Effector memory CD4-positive, alpha-beta T cell (primary cell): Measurements from ENCODE around the gene AKAP1.
A peak's percentile ranks its signal among the peaks of the same experiment; 100 is the strongest.

ENCODE experiments used
- DNase-seq, 3 donors: peaks; one replicate each; pipeline ENCODE4 v3.0.0-alpha.2; 2020
- H3K27ac ChIP-seq: 2 replicates; pipeline ENCODE4 v1.7.0; 2013; ENCODE audit warnings: mild to moderate bottlenecking, low read length, moderate library complexity; ENCODE audit not compliant: insufficient read depth, poor library complexity, severe bottlenecking
- H3K27me3 ChIP-seq: replicated peaks from 2 replicates; pipeline ENCODE4 v1.7.0; 2013; ENCODE audit warnings: mild to moderate bottlenecking, low read length; ENCODE audit not compliant: insufficient read depth, control insufficient read depth, poor library complexity, severe bottlenecking
- H3K36me3 ChIP-seq: 2 replicates; pipeline ENCODE4 v1.7.0; 2013; ENCODE audit warnings: mild to moderate bottlenecking, low read length, moderate library complexity; ENCODE audit not compliant: control insufficient read depth, insufficient read depth
- H3K4me1 ChIP-seq: 2 replicates; pipeline ENCODE4 v1.7.0; 2013; ENCODE audit warnings: low read length, mild to moderate bottlenecking; ENCODE audit not compliant: control insufficient read depth, insufficient read depth, poor library complexity, severe bottlenecking
- H3K4me3 ChIP-seq: 2 replicates; pipeline ENCODE4 v1.7.0; 2013; ENCODE audit warnings: low read length, low read depth, mild to moderate bottlenecking; ENCODE audit not compliant: insufficient read depth, poor library complexity, severe bottlenecking
- H3K9me3 ChIP-seq: 2 replicates; pipeline ENCODE4 v1.7.0; 2013; ENCODE audit warnings: mild to moderate bottlenecking, low read length, moderate library complexity; ENCODE audit not compliant: control insufficient read depth
- total RNA-seq, 3 donors: gene quantifications; one replicate each; lab custom pipeline; 2026; lab: John Stamatoyannopoulos, UW

AKAP1 gene
- total RNA-seq, result 35.4 to 39.8 (median 37.0) reads per million in 3 donors

GRCh38 chr17:57084802-57085447 lies at the start of gene AKAP1:
Gene AKAP1, plus strand, starts transcription at chr17:57085246. Its CDS starts 20,219 bp downstream, at chr17:57105465.
- Histone ChIP-seq H3K4me3 (peak within 1 kb of the TSS; percentile 82), H3K36me3 (no peaks in the 10 kb centered on the region), H3K4me1 (peaks cover 9% of the 10 kb centered on the region), H3K27ac (peak within 1 kb of the TSS; percentile 96), H3K27me3 (no peaks in the 10 kb centered on the region), H3K9me3 (no peaks in the 10 kb centered on the region)
- DNase-seq, result peak; percentile 92 to 94 (median 93)

- Histone ChIP-seq H3K36me3 (no peaks in the 10 kb centered on the region), H3K27ac (no peak overlapping the region), H3K4me3 (no peak overlapping the region), H3K27me3 (no peaks in the 10 kb centered on the region), H3K9me3 (no peaks in the 10 kb centered on the region), H3K4me1 (no peaks in the 10 kb centered on the region)
- no peak for DNase-seq
These were observed 49.0 kb upstream of the AKAP1 start for GRCh38 chr17:57035971-57036481.

- H3K27ac ChIP-seq, result no peak overlapping the region
- no peaks in the 10 kb centered on the region for H3K36me3 ChIP-seq
- H3K27me3 ChIP-seq, result no peaks in the 10 kb centered on the region
- DNase-seq, result no peak
- H3K9me3 ChIP-seq, result no peaks in the 10 kb centered on the region
- H3K4me3 ChIP-seq, result no peak overlapping the region
- no peaks in the 10 kb centered on the region for H3K4me1 ChIP-seq
These were observed 47.6 kb upstream of the AKAP1 start for GRCh38 chr17:57037411-57037810.

GRCh38 chr17:57038486-57038885 lies 46.6 kb upstream of the AKAP1 start:
- Histone ChIP-seq H3K9me3 (no peaks in the 10 kb centered on the region), H3K27ac (no peak overlapping the region), H3K4me3 (no peak overlapping the region), H3K4me1 (no peaks in the 10 kb centered on the region), H3K36me3 (no peaks in the 10 kb centered on the region), H3K27me3 (no peaks in the 10 kb centered on the region)
- DNase-seq, result no peak

- no peak for DNase-seq
- Histone ChIP-seq H3K27me3 (peaks cover 8% of the 10 kb centered on the region), H3K27ac (no peak overlapping the region), H3K4me3 (no peak overlapping the region), H3K9me3 (no peaks in the 10 kb centered on the region), H3K36me3 (no peaks in the 10 kb centered on the region), H3K4me1 (peaks cover 5% of the 10 kb centered on the region)
These were observed 44.5 kb upstream of the AKAP1 start for GRCh38 chr17:57040571-57040970.

GRCh38 chr17:57043276-57043675 lies 41.8 kb upstream of the AKAP1 start:
- peaks cover 15% of the 10 kb centered on the region for H3K4me1 ChIP-seq
- H3K9me3 ChIP-seq, result no peaks in the 10 kb centered on the region
- H3K27me3 ChIP-seq, result peaks cover 24% of the 10 kb centered on the region
- H3K27ac ChIP-seq, result no peak overlapping the region
- no peaks in the 10 kb centered on the region for H3K36me3 ChIP-seq
- no peak overlapping the region for H3K4me3 ChIP-seq
- DNase-seq, result no peak

GRCh38 chr17:57044976-57045867 lies 39.8 kb upstream of the AKAP1 start:
- Histone ChIP-seq H3K27me3 (peaks cover 24% of the 10 kb centered on the region), H3K36me3 (no peaks in the 10 kb centered on the region), H3K27ac (no peak overlapping the region), H3K4me1 (peaks cover 15% of the 10 kb centered on the region), H3K4me3 (peak overlapping the region; percentile 43), H3K9me3 (no peaks in the 10 kb centered on the region)
- no peak for DNase-seq

GRCh38 chr17:57045868-57046704 lies 39.0 kb upstream of the AKAP1 start:
- peak in 1 of 3 donors; percentile 3 for DNase-seq
- H3K4me1 ChIP-seq, result peaks cover 15% of the 10 kb centered on the region
- H3K27ac ChIP-seq, result no peak overlapping the region
- H3K36me3 ChIP-seq, result no peaks in the 10 kb centered on the region
- H3K4me3 ChIP-seq, result peak overlapping the region; percentile 43
- H3K9me3 ChIP-seq, result no peaks in the 10 kb centered on the region
- H3K27me3 ChIP-seq, result peaks cover 24% of the 10 kb centered on the region

GRCh38 chr17:57046749-57047148 lies 38.3 kb upstream of the AKAP1 start:
- Histone ChIP-seq H3K4me3 (no peak overlapping the region), H3K27ac (no peak overlapping the region), H3K9me3 (no peaks in the 10 kb centered on the region), H3K36me3 (no peaks in the 10 kb centered on the region), H3K27me3 (peaks cover 24% of the 10 kb centered on the region), H3K4me1 (peaks cover 15% of the 10 kb centered on the region)
- no peak for DNase-seq
